GM23338 (cell line): Measurements from ENCODE around the gene DMRT1. TPM values are rescaled to one million over a fixed set of nuclear protein-coding genes. Genes with fewer than 3 reads are reported as not detected.

Experiments used
- ATAC-seq: fragments of 200-7000 bp; cut with Tn5 transposase; 3 replicates; pipeline ENCODE4 v1.9.1; 2020
- DNase-seq: peaks from one replicate; pipeline ENCODE4 v3.0.0-alpha.2; 2015; ENCODE audit warnings: low spot score
- H2AFZ ChIP-seq: fragments of 200-600 bp; sonication (generic); 2 replicates; pipeline ENCODE4 v1.8.0; 2016; ENCODE audit warnings: antibody characterized with exemption, mild to moderate bottlenecking, moderate library complexity
- H3F3A ChIP-seq: fragments of 200-600 bp; sonication (generic); replicated peaks from 2 replicates; pipeline ENCODE4 v1.8.0; 2017; ENCODE audit warnings: antibody characterized with exemption, mixed run types, low read depth
- H3K27ac ChIP-seq: fragments of 200-600 bp; sonication (generic); 2 replicates; pipeline ENCODE4 v1.6.1; 2016; ENCODE audit warnings: low read depth
- H3K27me3 ChIP-seq: fragments of 200-600 bp; sonication (generic); 2 replicates; pipeline ENCODE4 v1.8.0; 2016; ENCODE audit warnings: mild to moderate bottlenecking, mixed run types, moderate library complexity; ENCODE audit not compliant: insufficient read depth
- H3K36me3 ChIP-seq: fragments of 200-600 bp; sonication (generic); 2 replicates; pipeline ENCODE4 v1.8.0; 2016; ENCODE audit warnings: mild to moderate bottlenecking; ENCODE audit not compliant: insufficient read depth
- H3K4me1 ChIP-seq: fragments of 200-600 bp; sonication (generic); 2 replicates; pipeline ENCODE4 v1.8.0; 2016; ENCODE audit warnings: mild to moderate bottlenecking, moderate library complexity; ENCODE audit not compliant: insufficient read depth
- H3K4me2 ChIP-seq: fragments of 200-600 bp; sonication (generic); 2 replicates; pipeline ENCODE4 v1.7.1; 2017; ENCODE audit warnings: mixed run types
- H3K4me3 ChIP-seq: fragments of 200-600 bp; sonication (generic); 2 replicates; pipeline ENCODE4 v1.6.1; 2016; ENCODE audit warnings: mixed run types
- H3K79me2 ChIP-seq: fragments of 200-600 bp; sonication (generic); replicated peaks from 2 replicates; pipeline ENCODE4 v1.8.0; 2017; ENCODE audit warnings: mild to moderate bottlenecking; ENCODE audit not compliant: insufficient read depth
- H3K9me2 ChIP-seq: fragments of 200-600 bp; sonication (generic); 2 replicates; pipeline ENCODE4 v1.8.0; 2017; ENCODE audit not compliant: insufficient read depth
- H4K20me1 ChIP-seq: fragments of 200-600 bp; sonication (generic); replicated peaks from 2 replicates; pipeline ENCODE4 v1.8.0; 2017; ENCODE audit warnings: mild to moderate bottlenecking; ENCODE audit not compliant: insufficient read depth
- H3K27ac Mint-ChIP-seq: 2 replicates; pipeline ENCODE4 v1.8.0; 2020; ENCODE audit warnings: inconsistent platforms, mild to moderate bottlenecking, moderate library complexity, mixed read lengths
- H3K27me3 Mint-ChIP-seq: 3 replicates; pipeline ENCODE4 v1.8.0; 2022; ENCODE audit warnings: low read depth, mild to moderate bottlenecking, moderate library complexity, mixed read lengths, inconsistent platforms; ENCODE audit not compliant: insufficient read depth, poor library complexity
- H3K36me3 Mint-ChIP-seq: 3 replicates; pipeline ENCODE4 v1.8.0; 2021; ENCODE audit warnings: low read depth, mild to moderate bottlenecking, inconsistent platforms, moderate library complexity, mixed read lengths
- H3K4me1 Mint-ChIP-seq: 3 replicates; pipeline ENCODE4 v1.8.0; 2020; ENCODE audit warnings: mild to moderate bottlenecking, inconsistent platforms, mixed read lengths
- H3K4me3 Mint-ChIP-seq: 3 replicates; pipeline ENCODE4 v1.8.0; 2021; ENCODE audit warnings: moderate library complexity, mild to moderate bottlenecking, inconsistent platforms, mixed read lengths
- H3K9me3 Mint-ChIP-seq: 3 replicates; pipeline ENCODE4 v1.8.0; 2020; ENCODE audit warnings: moderate library complexity, mild to moderate bottlenecking, inconsistent platforms, mixed read lengths
- EZH2phosphoT487 ChIP-seq: fragments of 200-600 bp; sonication (generic); IDR thresholded peaks from one replicate; pipeline ENCODE4 v1.8.1; 2018; ENCODE audit warnings: antibody characterized with exemption; ENCODE audit not compliant: unreplicated experiment
- JUNB ChIP-seq: IDR thresholded peaks from one replicate; pipeline ENCODE4 v1.6.1; 2016; ENCODE audit warnings: antibody characterized with exemption; ENCODE audit not compliant: unreplicated experiment
- STAT1 ChIP-seq: IDR thresholded peaks from one replicate; pipeline ENCODE4 v1.6.1; 2016; ENCODE audit warnings: antibody characterized with exemption; ENCODE audit not compliant: unreplicated experiment
- ZNF462 ChIP-seq: fragments of 250-450 bp; sonication (Bioruptor Pico); IDR thresholded peaks from 2 replicates; pipeline ENCODE4 v1.5.0; 2020; ENCODE audit warnings: mild to moderate bottlenecking, moderate library complexity
- polyA plus RNA-seq: library from polyadenylated mRNA; unstranded; fragments of >200 nt; fragmentation: Nextera tagmentation; extraction: Ambion mirVana; gene quantifications from 2 replicates; pipeline ENCODE4 v1.2.1, GENCODE V29; 2016
- total RNA-seq: library from RNA; depleted of rRNA; stranded (reverse); fragments of >200 nt; shearing (Covaris generic); gene quantifications from 2 replicates; pipeline ENCODE4 v1.2.3, GENCODE V29; 2014

Gene DMRT1
- total and polyA plus RNA-seq, 2 experiments from 2014 or later, result not detected

GRCh38 chr9:903886-904285 lies 62.4 kb downstream of the DMRT1 start (continued):
- no peak for TF ChIP-seq ZNF462 (CRISPR knock-in tag)

- Mint-ChIP-seq H3K4me1 (peaks cover 46% of the 10 kb centered on the region), H3K27ac (no peak overlapping the region), H3K9me3 (no peaks in the 10 kb centered on the region), H3K27me3 (peaks cover 3% of the 10 kb centered on the region), H3K36me3 (no peaks in the 10 kb centered on the region), H3K4me3 (no peak overlapping the region)
- H3K4me3 ChIP-seq, result no peak overlapping the region
- no peaks in the 10 kb centered on the region for H3K36me3 ChIP-seq
- H3K4me1 ChIP-seq, result peaks cover 25% of the 10 kb centered on the region
- H3K27me3 ChIP-seq, result no peaks in the 10 kb centered on the region
- no peak overlapping the region for H3K27ac ChIP-seq
- H3K9me2 ChIP-seq, result no peaks in the 10 kb centered on the region
- H3K79me2 ChIP-seq, result no peaks in the 10 kb centered on the region
- no peak for TF ChIP-seq STAT1
- no peak for TF ChIP-seq EZH2phosphoT487
- no peak for TF ChIP-seq JUNB
- ATAC-seq, result no peak
- H3K4me2 ChIP-seq, result no peak overlapping the region
- no peaks in the 10 kb centered on the region for H4K20me1 ChIP-seq
- no peaks in the 10 kb centered on the region for H3F3A ChIP-seq
- DNase-seq, result no peak
- H2AFZ ChIP-seq, result no peak overlapping the region
Observed at GRCh38 chr9:905906-906305, 64.4 kb downstream of the DMRT1 start.
